Measurements from ENCODE around the gene UST. TPM values are rescaled to one million over a fixed set of nuclear protein-coding genes. Genes with fewer than 3 reads are reported as not detected.

Gene UST
- total RNA-seq, 3 donors from 2014 or later: 1.3 to 2.2 (median 1.6) TPM

- no peaks in the 10 kb centered on the region for H3K27me3 Mint-ChIP-seq (ENCODE audit: low read depth)
- DNase-seq (no peak), ATAC-seq (no peak)
- peaks cover 29% of the 10 kb centered on the region for H3K4me1 Mint-ChIP-seq (ENCODE audit: low read depth)
- peaks cover 6% of the 10 kb centered on the region for H3K9me3 Mint-ChIP-seq
- H3K36me3 Mint-ChIP-seq (ENCODE audit: insufficient read depth): no peaks in the 10 kb centered on the region
- no peak overlapping the region for H3K4me3 Mint-ChIP-seq
Measured at GRCh38 chr6:149108749-149109100, 361.9 kb downstream of the UST start.

- Mint-ChIP-seq H3K27me3 (ENCODE audit: low read depth) (no peaks in the 10 kb centered on the region), H3K36me3 (ENCODE audit: insufficient read depth) (no peaks in the 10 kb centered on the region), H3K4me1 (ENCODE audit: low read depth) (peaks cover 33% of the 10 kb centered on the region), H3K9me3 (peaks cover 6% of the 10 kb centered on the region), H3K4me3 (no peak overlapping the region)
- DNase-seq: no peak
- ATAC-seq: no peak
Measured at GRCh38 chr6:149109397-149110070, 362.7 kb downstream of the UST start.

GRCh38 chr6:149111556-149112115 is 364.8 kb downstream of the UST start:
- Mint-ChIP-seq H3K9me3 (peaks cover 6% of the 10 kb centered on the region), H3K4me1 (ENCODE audit: low read depth) (peaks cover 42% of the 10 kb centered on the region), H3K4me3 (no peak overlapping the region), H3K27me3 (ENCODE audit: low read depth) (no peaks in the 10 kb centered on the region), H3K36me3 (ENCODE audit: insufficient read depth) (no peaks in the 10 kb centered on the region)
- no peak for DNase-seq
- ATAC-seq: no peak

- H3K9me3 Mint-ChIP-seq: peaks cover 6% of the 10 kb centered on the region
- H3K27me3 Mint-ChIP-seq (ENCODE audit: low read depth): no peaks in the 10 kb centered on the region
- no peaks in the 10 kb centered on the region for H3K36me3 Mint-ChIP-seq (ENCODE audit: insufficient read depth)
- peaks cover 41% of the 10 kb centered on the region for H3K4me1 Mint-ChIP-seq (ENCODE audit: low read depth)
- H3K4me3 Mint-ChIP-seq: no peak overlapping the region
- peak in 1 of 2 donors; percentile 35 for ATAC-seq
- no peak for DNase-seq
Measured at GRCh38 chr6:149112976-149113375, 366.1 kb downstream of the UST start.

- peaks cover 41% of the 10 kb centered on the region for H3K4me1 Mint-ChIP-seq (ENCODE audit: low read depth)
- H3K36me3 Mint-ChIP-seq (ENCODE audit: insufficient read depth): no peaks in the 10 kb centered on the region
- DNase-seq: no peak
- no peak overlapping the region for H3K4me3 Mint-ChIP-seq
- no peak for ATAC-seq
- peaks cover 6% of the 10 kb centered on the region for H3K9me3 Mint-ChIP-seq
- H3K27me3 Mint-ChIP-seq (ENCODE audit: low read depth): no peaks in the 10 kb centered on the region
Measured at GRCh38 chr6:149114167-149114566, 367.3 kb downstream of the UST start.

- ATAC-seq: no peak
- Mint-ChIP-seq H3K9me3 (peaks cover 9% of the 10 kb centered on the region), H3K27me3 (ENCODE audit: low read depth) (no peaks in the 10 kb centered on the region), H3K4me1 (ENCODE audit: low read depth) (peaks cover 36% of the 10 kb centered on the region), H3K4me3 (no peak overlapping the region), H3K36me3 (ENCODE audit: insufficient read depth) (peaks cover 2% of the 10 kb centered on the region)
- DNase-seq: no peak
Measured at GRCh38 chr6:149118737-149119653, 372.2 kb downstream of the UST start.

- peaks cover 6% of the 10 kb centered on the region for H3K36me3 Mint-ChIP-seq (ENCODE audit: insufficient read depth)
- H3K27me3 Mint-ChIP-seq (ENCODE audit: low read depth): no peaks in the 10 kb centered on the region
- peaks cover 17% of the 10 kb centered on the region for H3K9me3 Mint-ChIP-seq
- DNase-seq (no peak), ATAC-seq (no peak)
- H3K4me3 Mint-ChIP-seq: no peak overlapping the region
- peaks cover 46% of the 10 kb centered on the region for H3K4me1 Mint-ChIP-seq (ENCODE audit: low read depth)
Measured at GRCh38 chr6:149122850-149123821, 376.3 kb downstream of the UST start.

GRCh38 chr6:149125309-149125708 is 378.5 kb downstream of the UST start:
- Mint-ChIP-seq H3K4me1 (ENCODE audit: low read depth) (peaks cover 65% of the 10 kb centered on the region), H3K36me3 (ENCODE audit: insufficient read depth) (peaks cover 6% of the 10 kb centered on the region), H3K27me3 (ENCODE audit: low read depth) (no peaks in the 10 kb centered on the region), H3K9me3 (peaks cover 17% of the 10 kb centered on the region), H3K4me3 (no peak overlapping the region)
- DNase-seq (no peak), ATAC-seq (no peak)
